GM12878 (cell line): ENCODE results near the gene SKP2. TPM values are rescaled to one million over a fixed set of nuclear protein-coding genes. Genes with fewer than 3 reads are reported as not detected.

Source experiments
- ATAC-seq: fragments of 200-7000 bp; cut with Tn5 transposase; 3 replicates; pipeline ENCODE4 v1.9.1; 2020; ENCODE audit warnings: mild to moderate bottlenecking, moderate library complexity
- BruUV-seq: library from RNA; stranded (reverse); fragments of 400-500 nt; replicated peaks from 2 replicates; lab custom pipeline; 2021; lab: Mats Ljungman, UMichigan
- CTCF ChIA-PET: fragments of 300-600 bp; sonication (Branson Sonifier 250); formaldehyde crosslinking; extraction: SDS; loops from one replicate; lab custom pipeline; 2021; ENCODE audit warnings: inconsistent platforms; lab: Yijun Ruan, JAX
- POLR2A ChIA-PET: fragments of 350-600 bp; formaldehyde crosslinking; extraction: SDS; loops from one replicate; lab custom pipeline; 2021; ENCODE audit warnings: inconsistent platforms; lab: Charles Lee
- RAD21 ChIA-PET: fragments of 300-600 bp; sonication (Branson Sonifier 250); formaldehyde crosslinking; loops from one replicate; lab custom pipeline; 2023; ENCODE audit warnings: antibody characterized with exemption; ENCODE audit not compliant: unreplicated experiment; lab: Charles Lee
- SMC1A ChIA-PET: fragments of 300-600 bp; sonication (Branson Sonifier 250); formaldehyde crosslinking; loops from one replicate; lab custom pipeline; 2023; ENCODE audit not compliant: unreplicated experiment, uncharacterized antibody; lab: Charles Lee
- DNase-seq: peaks from one replicate; pipeline ENCODE4 v3.0.0-alpha.2; 2011; ENCODE audit warnings: low read depth, low spot score
- FAIRE-seq: peaks from 3 replicates; lab custom pipeline; 2011; peaks lifted over from hg19 to GRCh38; lab: Jason Lieb, UNC
- H2AFZ ChIP-seq: 2 replicates; pipeline ENCODE4 v1.6.0; 2011; ENCODE audit warnings: low read depth, low read length, control low read depth; ENCODE audit not compliant: control insufficient read depth
- H3K27ac ChIP-seq: 2 replicates; pipeline ENCODE4 v1.5.1; 2011; ENCODE audit warnings: control low read depth; ENCODE audit not compliant: control insufficient read depth, insufficient read depth
- H3K27me3 ChIP-seq, 2 experiments: replicated peaks in 1 of 2; 2 replicates each; pipeline versions ENCODE4 v1.6.0 to v1.6.1; 2011; ENCODE audit warnings: low read length in 1 of 2; ENCODE audit not compliant: control insufficient read depth in 2 of 2, insufficient read depth in 2 of 2
- H3K36me3 ChIP-seq, 2 experiments: 2 replicates each; pipeline ENCODE4 v1.5.1; 2011; ENCODE audit warnings: low read length in 1 of 2; ENCODE audit not compliant: control insufficient read depth in 2 of 2, insufficient read depth in 2 of 2
- H3K4me1 ChIP-seq: 2 replicates; pipeline ENCODE4 v1.6.1; 2011; ENCODE audit warnings: mild to moderate bottlenecking, low read length, moderate library complexity, mixed read lengths; ENCODE audit not compliant: control insufficient read depth, insufficient read depth
- H3K4me2 ChIP-seq: 2 replicates; pipeline ENCODE4 v1.6.0; 2011; ENCODE audit warnings: control low read depth; ENCODE audit not compliant: control insufficient read depth, insufficient read depth
- H3K4me3 ChIP-seq: fragments of 200-600 bp; sonication (generic); 2 replicates; pipeline ENCODE4 v1.5.1; 2016
- H3K79me2 ChIP-seq: 2 replicates; pipeline ENCODE4 v1.6.0; 2011; ENCODE audit warnings: low read length; ENCODE audit not compliant: control insufficient read depth, insufficient read depth
- H3K9ac ChIP-seq: 2 replicates; pipeline ENCODE4 v1.8.0; 2011; ENCODE audit warnings: low read length, control low read depth, mixed read lengths; ENCODE audit not compliant: control insufficient read depth, insufficient read depth
- H3K9me3 ChIP-seq: replicated peaks from 3 replicates; pipeline ENCODE4 v1.5.1; 2011; ENCODE audit warnings: mild to moderate bottlenecking, low read length; ENCODE audit not compliant: control insufficient read depth, insufficient read depth
- H4K20me1 ChIP-seq: 2 replicates; pipeline ENCODE4 v1.6.0; 2011; ENCODE audit not compliant: control insufficient read depth, insufficient read depth
- ATF7 ChIP-seq: fragments of 450-650 bp; IDR thresholded peaks from 2 replicates; pipeline ENCODE4 v1.6.1; 2016; ENCODE audit warnings: low read depth, mild to moderate bottlenecking
- BCL11A ChIP-seq: IDR thresholded peaks from 2 replicates; pipeline ENCODE4 v1.6.1; 2011; ENCODE audit warnings: low read depth, low read length
- CHD1 ChIP-seq: IDR thresholded peaks from 2 replicates; pipeline ENCODE4 v1.6.1; 2012; ENCODE audit warnings: low read depth, low read length, improper control_type of control experiment
- HDGF ChIP-seq: fragments of 450-650 bp; IDR thresholded peaks from 2 replicates; pipeline ENCODE4 v1.6.1; 2016; ENCODE audit warnings: antibody characterized with exemption
- MXI1 ChIP-seq: fragments of 150-350 bp; IDR thresholded peaks from 2 replicates; pipeline ENCODE4 v1.6.1; 2011; ENCODE audit warnings: low read depth, mild to moderate bottlenecking, inconsistent platforms, low read length, improper control_type of control experiment
- NFYA ChIP-seq: IDR thresholded peaks from 2 replicates; pipeline ENCODE4 v1.6.1; 2011; ENCODE audit warnings: low read depth, mild to moderate bottlenecking, low read length, improper control_type of control experiment, borderline replicate concordance
- NFYB ChIP-seq: IDR thresholded peaks from 2 replicates; pipeline ENCODE4 v1.6.1; 2011; ENCODE audit warnings: low read depth, mild to moderate bottlenecking, low read length, improper control_type of control experiment, moderate library complexity; ENCODE audit not compliant: insufficient read depth
- RBBP5 ChIP-seq: fragments of 200-600 bp; sonication (generic); conservative IDR thresholded peaks from 2 replicates; pipeline ENCODE4 v1.6.1; 2016
- ZNF217 ChIP-seq: fragments of 450-650 bp; IDR thresholded peaks from 2 replicates; pipeline ENCODE4 v1.6.1; 2017; ENCODE audit warnings: antibody characterized with exemption, mild to moderate bottlenecking
- ZNF274 ChIP-seq: IDR thresholded peaks from one replicate; pipeline ENCODE4 v1.8.0; 2011; ENCODE audit not compliant: insufficient read length, insufficient read depth
- WGBS: methylation state at CpG from one replicate; pipeline ENCODE4 v1.1.6; 2016; ENCODE audit warnings: low lambda C conversion rate; ENCODE audit not compliant: insufficient replicate concordance, insufficient coverage; ENCODE audit errors: missing lambda C conversion rate; 5-methylcytosine and 5-hydroxymethylcytosine counted together
- in situ Hi-C: fragments of 300-500 bp; cut with MboI; formaldehyde crosslinking; loops from 9 replicates; pipeline ENCODE4 v1.14.3; 2018; ENCODE audit warnings: mixed read lengths
- intact Hi-C: fragments of 100-400 bp; cut with micrococcal nuclease; formaldehyde crosslinking; loops from one replicate; pipeline ENCODE4 v1.14.2; 2022; ENCODE audit not compliant: unreplicated experiment
- polyA plus RNA-seq, 11 experiments: library from polyadenylated mRNA; depleted of rRNA in 4 of 11; unstranded in 6 of 11; stranded (reverse) in 5 of 11; fragments of >200 nt; fragmentation: Nextera tagmentation in 4 of 11; fragmentation: Illumina TruSeq in 1 of 11; extraction: Ambion mirVana in 4 of 11; extraction: Trizol in 1 of 11; gene quantifications; 1 replicate in 1 of 11; 2 replicates in 10 of 11; pipeline versions ENCODE4 v1.2.1 to v1.2.3, GENCODE V29; 2011 to 2016; ENCODE audit warnings: inconsistent platforms in 2 of 11, missing spikeins in 2 of 11, low read depth in 1 of 11
- total RNA-seq, 4 experiments: library from RNA; depleted of rRNA in 3 of 4; stranded (reverse); fragments of >200 nt in 3 of 4; fragmentation: Illumina TruSeq in 1 of 4; extraction: Trizol in 1 of 4; gene quantifications; 2 replicates each; pipeline versions ENCODE4 v1.2.1 to v1.2.3, GENCODE V29; 2013 to 2021
- TF ChIP-seq, protein P1 (sequence below): IDR thresholded peaks from 2 replicates; pipeline ENCODE4 v1.6.1; 2012; ENCODE audit warnings: low read length, inconsistent platforms
- TF ChIP-seq, protein P2 (sequence below): fragments of 450-650 bp; IDR thresholded peaks from 2 replicates; pipeline ENCODE4 v1.6.1; 2018; ENCODE audit warnings: borderline replicate concordance, mild to moderate bottlenecking; ENCODE audit not compliant: partially characterized antibody
- TF ChIP-seq, protein P3 (sequence below): IDR thresholded peaks from 2 replicates; pipeline ENCODE4 v1.6.1; 2011; ENCODE audit warnings: low read depth, mild to moderate bottlenecking, low read length, moderate library complexity, borderline replicate concordance; ENCODE audit errors: extremely low read depth
- TF ChIP-seq, protein P4 (sequence below): fragments of 450-650 bp; IDR thresholded peaks from 2 replicates; pipeline ENCODE4 v1.6.1; 2016; ENCODE audit warnings: mild to moderate bottlenecking, moderate library complexity, borderline replicate concordance

SKP2 gene
- total and polyA plus RNA-seq, 10 of the 15 experiments (the other 5 are each of a cell fraction or from before 2014, with no cell fraction given), result 13.9 to 50.8 (median 36.9) TPM

DNA sequence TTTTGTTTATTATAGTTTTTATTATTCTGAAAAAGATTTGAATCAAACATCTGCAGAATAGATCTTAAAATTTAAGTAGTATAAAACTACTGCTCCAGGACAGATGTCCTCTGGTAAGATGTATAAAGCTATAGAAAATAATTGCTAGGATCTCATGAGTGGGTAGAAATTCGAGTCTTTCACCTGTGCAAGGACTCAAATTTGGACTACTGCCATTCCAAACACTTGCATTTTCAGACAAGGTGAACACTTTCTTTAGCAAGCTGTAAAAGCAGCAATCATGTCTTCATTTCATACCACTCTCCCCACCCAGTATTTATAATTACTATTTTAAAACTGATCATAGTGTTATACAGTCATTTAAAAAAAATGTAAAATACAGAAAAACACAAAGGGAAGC lies 20.7 kb downstream of the SKP2 start:
- POLR2A ChIA-PET, result no interaction called here
- H3K27me3 ChIP-seq, result no peaks in the 10 kb centered on the region
- no peak overlapping the region for H3K4me3 ChIP-seq
- H2AFZ ChIP-seq, result no peak overlapping the region
- CTCF ChIA-PET, result interaction anchor here (0.7 kb wide), 1 partner anchor 133 kb away, joined by 4 read pairs; no protein-coding TSS in a partner anchor
- H3K36me3 ChIP-seq, result peaks cover 3 to 26% of the 10 kb centered on the region in 2 experiments
- DNase-seq (no peak), ATAC-seq (no peak), FAIRE-seq (no peak)
- WGBS, result 95% methylated on average over 1 of the region's 1 CpG
- SMC1A ChIA-PET, result no interaction called here
- intact Hi-C loops (no loop called here), in situ Hi-C loops (loop anchor here (10.0 kb wide), 1 partner anchor 522 kb away; no protein-coding TSS in a partner anchor)
- no peak overlapping the region for H3K27ac ChIP-seq
- no peaks in the 10 kb centered on the region for H3K9me3 ChIP-seq
- H3K79me2 ChIP-seq, result no peaks in the 10 kb centered on the region
- no peak overlapping the region for H3K9ac ChIP-seq
- peaks cover 10% of the 10 kb centered on the region for H3K4me1 ChIP-seq
- RAD21 ChIA-PET, result no interaction called here
- no peak overlapping the region for H3K4me2 ChIP-seq
- TF ChIP-seq NFYB, result no peak
- TF ChIP-seq, protein P1, sequence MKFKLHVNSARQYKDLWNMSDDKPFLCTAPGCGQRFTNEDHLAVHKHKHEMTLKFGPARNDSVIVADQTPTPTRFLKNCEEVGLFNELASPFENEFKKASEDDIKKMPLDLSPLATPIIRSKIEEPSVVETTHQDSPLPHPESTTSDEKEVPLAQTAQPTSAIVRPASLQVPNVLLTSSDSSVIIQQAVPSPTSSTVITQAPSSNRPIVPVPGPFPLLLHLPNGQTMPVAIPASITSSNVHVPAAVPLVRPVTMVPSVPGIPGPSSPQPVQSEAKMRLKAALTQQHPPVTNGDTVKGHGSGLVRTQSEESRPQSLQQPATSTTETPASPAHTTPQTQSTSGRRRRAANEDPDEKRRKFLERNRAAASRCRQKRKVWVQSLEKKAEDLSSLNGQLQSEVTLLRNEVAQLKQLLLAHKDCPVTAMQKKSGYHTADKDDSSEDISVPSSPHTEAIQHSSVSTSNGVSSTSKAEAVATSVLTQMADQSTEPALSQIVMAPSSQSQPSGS, result no peak
- TF ChIP-seq NFYA, result no peak
- TF ChIP-seq ATF7, result no peak
- no peak for TF ChIP-seq RBBP5
- TF ChIP-seq MXI1, result no peak
- no peak for TF ChIP-seq ZNF274
- TF ChIP-seq, protein P2, sequence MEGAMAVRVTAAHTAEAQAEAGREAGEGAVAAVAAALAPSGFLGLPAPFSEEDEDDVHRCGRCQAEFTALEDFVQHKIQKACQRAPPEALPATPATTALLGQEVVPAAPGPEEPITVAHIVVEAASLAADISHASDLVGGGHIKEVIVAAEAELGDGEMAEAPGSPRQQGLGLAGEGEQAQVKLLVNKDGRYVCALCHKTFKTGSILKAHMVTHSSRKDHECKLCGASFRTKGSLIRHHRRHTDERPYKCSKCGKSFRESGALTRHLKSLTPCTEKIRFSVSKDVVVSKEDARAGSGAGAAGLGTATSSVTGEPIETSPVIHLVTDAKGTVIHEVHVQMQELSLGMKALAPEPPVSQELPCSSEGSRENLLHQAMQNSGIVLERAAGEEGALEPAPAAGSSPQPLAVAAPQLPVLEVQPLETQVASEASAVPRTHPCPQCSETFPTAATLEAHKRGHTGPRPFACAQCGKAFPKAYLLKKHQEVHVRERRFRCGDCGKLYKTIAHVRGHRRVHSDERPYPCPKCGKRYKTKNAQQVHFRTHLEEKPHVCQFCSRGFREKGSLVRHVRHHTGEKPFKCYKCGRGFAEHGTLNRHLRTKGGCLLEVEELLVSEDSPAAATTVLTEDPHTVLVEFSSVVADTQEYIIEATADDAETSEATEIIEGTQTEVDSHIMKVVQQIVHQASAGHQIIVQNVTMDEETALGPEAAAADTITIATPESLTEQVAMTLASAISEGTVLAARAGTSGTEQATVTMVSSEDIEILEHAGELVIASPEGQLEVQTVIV, result no peak
- TF ChIP-seq, protein P3, sequence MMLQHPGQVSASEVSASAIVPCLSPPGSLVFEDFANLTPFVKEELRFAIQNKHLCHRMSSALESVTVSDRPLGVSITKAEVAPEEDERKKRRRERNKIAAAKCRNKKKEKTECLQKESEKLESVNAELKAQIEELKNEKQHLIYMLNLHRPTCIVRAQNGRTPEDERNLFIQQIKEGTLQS, result no peak
- TF ChIP-seq BCL11A, result no peak
- no peak for TF ChIP-seq HDGF
- no peak for TF ChIP-seq ZNF217
- no peak for TF ChIP-seq CHD1
- TF ChIP-seq, protein P4, sequence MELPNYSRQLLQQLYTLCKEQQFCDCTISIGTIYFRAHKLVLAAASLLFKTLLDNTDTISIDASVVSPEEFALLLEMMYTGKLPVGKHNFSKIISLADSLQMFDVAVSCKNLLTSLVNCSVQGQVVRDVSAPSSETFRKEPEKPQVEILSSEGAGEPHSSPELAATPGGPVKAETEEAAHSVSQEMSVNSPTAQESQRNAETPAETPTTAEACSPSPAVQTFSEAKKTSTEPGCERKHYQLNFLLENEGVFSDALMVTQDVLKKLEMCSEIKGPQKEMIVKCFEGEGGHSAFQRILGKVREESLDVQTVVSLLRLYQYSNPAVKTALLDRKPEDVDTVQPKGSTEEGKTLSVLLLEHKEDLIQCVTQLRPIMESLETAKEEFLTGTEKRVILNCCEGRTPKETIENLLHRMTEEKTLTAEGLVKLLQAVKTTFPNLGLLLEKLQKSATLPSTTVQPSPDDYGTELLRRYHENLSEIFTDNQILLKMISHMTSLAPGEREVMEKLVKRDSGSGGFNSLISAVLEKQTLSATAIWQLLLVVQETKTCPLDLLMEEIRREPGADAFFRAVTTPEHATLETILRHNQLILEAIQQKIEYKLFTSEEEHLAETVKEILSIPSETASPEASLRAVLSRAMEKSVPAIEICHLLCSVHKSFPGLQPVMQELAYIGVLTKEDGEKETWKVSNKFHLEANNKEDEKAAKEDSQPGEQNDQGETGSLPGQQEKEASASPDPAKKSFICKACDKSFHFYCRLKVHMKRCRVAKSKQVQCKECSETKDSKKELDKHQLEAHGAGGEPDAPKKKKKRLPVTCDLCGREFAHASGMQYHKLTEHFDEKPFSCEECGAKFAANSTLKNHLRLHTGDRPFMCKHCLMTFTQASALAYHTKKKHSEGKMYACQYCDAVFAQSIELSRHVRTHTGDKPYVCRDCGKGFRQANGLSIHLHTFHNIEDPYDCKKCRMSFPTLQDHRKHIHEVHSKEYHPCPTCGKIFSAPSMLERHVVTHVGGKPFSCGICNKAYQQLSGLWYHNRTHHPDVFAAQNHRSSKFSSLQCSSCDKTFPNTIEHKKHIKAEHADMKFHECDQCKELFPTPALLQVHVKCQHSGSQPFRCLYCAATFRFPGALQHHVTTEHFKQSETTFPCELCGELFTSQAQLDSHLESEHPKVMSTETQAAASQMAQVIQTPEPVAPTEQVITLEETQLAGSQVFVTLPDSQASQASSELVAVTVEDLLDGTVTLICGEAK, result no peak
- TF ChIP-seq, all 136 proteins: peak for 0
- H4K20me1 ChIP-seq, result no peaks in the 10 kb centered on the region
- BruUV-seq, result no TSS peak
